ENCODE results near the gene MPLKIP.

DNA sequence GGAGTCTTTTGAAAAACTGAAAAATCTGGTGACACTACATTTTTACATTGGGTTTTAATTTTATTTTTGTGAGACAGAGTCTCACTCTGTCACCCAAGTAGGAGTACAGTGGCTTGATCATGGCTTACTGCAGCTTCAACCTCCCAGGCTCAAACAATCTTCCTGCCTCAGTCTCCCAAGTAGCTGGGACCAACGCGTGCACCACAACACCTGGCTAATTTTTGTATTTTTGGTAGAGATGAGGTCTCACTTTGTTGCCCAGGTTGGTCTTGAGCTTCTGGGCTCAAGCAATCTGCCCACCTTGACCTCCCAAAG lies 11.5 kb downstream of the MPLKIP start:
- TF ChIP-seq, protein P1, sequence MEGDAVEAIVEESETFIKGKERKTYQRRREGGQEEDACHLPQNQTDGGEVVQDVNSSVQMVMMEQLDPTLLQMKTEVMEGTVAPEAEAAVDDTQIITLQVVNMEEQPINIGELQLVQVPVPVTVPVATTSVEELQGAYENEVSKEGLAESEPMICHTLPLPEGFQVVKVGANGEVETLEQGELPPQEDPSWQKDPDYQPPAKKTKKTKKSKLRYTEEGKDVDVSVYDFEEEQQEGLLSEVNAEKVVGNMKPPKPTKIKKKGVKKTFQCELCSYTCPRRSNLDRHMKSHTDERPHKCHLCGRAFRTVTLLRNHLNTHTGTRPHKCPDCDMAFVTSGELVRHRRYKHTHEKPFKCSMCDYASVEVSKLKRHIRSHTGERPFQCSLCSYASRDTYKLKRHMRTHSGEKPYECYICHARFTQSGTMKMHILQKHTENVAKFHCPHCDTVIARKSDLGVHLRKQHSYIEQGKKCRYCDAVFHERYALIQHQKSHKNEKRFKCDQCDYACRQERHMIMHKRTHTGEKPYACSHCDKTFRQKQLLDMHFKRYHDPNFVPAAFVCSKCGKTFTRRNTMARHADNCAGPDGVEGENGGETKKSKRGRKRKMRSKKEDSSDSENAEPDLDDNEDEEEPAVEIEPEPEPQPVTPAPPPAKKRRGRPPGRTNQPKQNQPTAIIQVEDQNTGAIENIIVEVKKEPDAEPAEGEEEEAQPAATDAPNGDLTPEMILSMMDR (IDR thresholded peaks at IDR 0.05 in 8 of 11, conservative IDR thresholded peaks at IDR 0.05 in 3 of 11): no peak
- no peak for TF ChIP-seq POLR2AphosphoS5 (IDR thresholded peaks at IDR 0.05)
- no peak for TF ChIP-seq POLR2A (IDR thresholded peaks at IDR 0.05)
